GM12865 (cell line): ENCODE measurements around the gene BRF1.

ENCODE experiments used
- DNase-seq: peaks from one replicate; pipeline ENCODE4 v3.0.0; 2010; ENCODE audit warnings: low read depth
- H3K4me3 ChIP-seq: 2 replicates; pipeline ENCODE4 v1.5.1; 2011; ENCODE audit warnings: mild to moderate bottlenecking, low read depth, low read length, control low read depth
- CTCF ChIP-seq: IDR thresholded peaks from 2 replicates; pipeline ENCODE4 v1.5.1; 2011; ENCODE audit warnings: low read length, control low read depth, low read depth, inconsistent platforms; ENCODE audit not compliant: insufficient read depth; ENCODE audit errors: missing control alignments

BRF1 gene

DNA sequence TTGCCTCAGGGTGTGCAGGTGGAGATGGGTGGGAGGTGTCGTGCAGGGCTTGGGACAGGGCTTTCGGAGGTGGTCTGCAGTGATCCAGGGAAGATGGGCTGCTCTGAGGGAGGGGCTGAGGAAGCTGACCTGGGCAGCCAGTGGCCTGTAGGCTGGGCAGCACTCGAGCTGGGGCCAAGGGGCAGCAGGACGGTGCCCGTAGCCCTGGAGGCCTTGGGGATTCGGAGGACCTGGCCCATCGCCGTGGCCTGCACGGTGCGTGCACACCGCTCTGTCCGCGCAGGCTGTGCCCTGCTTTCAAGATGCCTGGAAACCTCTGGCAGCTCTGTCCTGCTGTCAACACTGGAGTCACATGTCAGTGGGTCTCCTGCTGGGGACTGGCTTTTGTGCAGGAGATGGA lies 22.9 kb upstream of the BRF1 start:
- no peak for TF ChIP-seq CTCF
- no peak overlapping the region for H3K4me3 ChIP-seq
- no peak for DNase-seq

GRCh38 chr14:105322791-105323556 lies 22.2 kb upstream of the BRF1 start:
- no peak overlapping the region for H3K4me3 ChIP-seq
- no peak for DNase-seq
- TF ChIP-seq CTCF = no peak

DNA sequence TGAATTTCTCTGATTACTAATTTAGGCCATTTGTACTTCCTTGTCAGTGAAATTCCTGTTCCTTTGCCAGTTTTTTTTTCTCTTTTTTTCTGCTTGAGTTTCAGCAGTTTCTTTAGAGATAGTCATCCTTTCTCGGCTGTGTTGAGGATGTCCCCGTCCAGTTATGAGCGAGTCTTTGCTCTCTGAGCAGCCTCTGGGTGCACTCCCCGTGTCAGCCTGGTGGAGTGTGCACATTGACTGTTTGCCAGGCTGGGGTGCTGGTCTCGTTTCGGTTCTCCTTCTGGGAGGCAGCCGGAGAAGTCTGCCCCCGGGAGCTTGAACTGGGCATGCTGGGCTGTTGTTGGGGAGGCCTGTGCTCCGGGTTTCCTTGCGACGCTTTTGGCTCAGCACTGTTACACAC lies 16.7 kb upstream of the BRF1 start:
- no peak for DNase-seq
- TF ChIP-seq CTCF = no peak
- H3K4me3 ChIP-seq = no peak overlapping the region

GRCh38 chr14:105316968-105317510 lies 16.2 kb upstream of the BRF1 start:
- no peak for DNase-seq
- no peak for TF ChIP-seq CTCF
- no peak overlapping the region for H3K4me3 ChIP-seq

GRCh38 chr14:105316577-105316941 lies 15.8 kb upstream of the BRF1 start:
- no peak for DNase-seq
- no peak for TF ChIP-seq CTCF
- no peak overlapping the region for H3K4me3 ChIP-seq

GRCh38 chr14:105315941-105316576 lies 15.3 kb upstream of the BRF1 start:
- DNase-seq = no peak
- H3K4me3 ChIP-seq = peak overlapping the region; percentile 60; the same call in 1 of the 2 replicates
- TF ChIP-seq CTCF = no peak
